Body of pancreas (tissue), 4 donors: ENCODE data around the gene DNAJC25.

Source experiments
- CTCF ChIP-seq, 7 experiments: fragments of 450-650 bp in 4 of 7; fragments of 200-600 bp in 3 of 7; sonication (generic) in 3 of 7; IDR thresholded peaks; one replicate each; pipeline ENCODE4 v1.5.1; 2016 to 2019; ENCODE audit warnings: antibody characterized with exemption in 7 of 7
- POLR2A ChIP-seq, 3 donors: fragments of 450-650 bp; IDR thresholded peaks; one replicate each; pipeline ENCODE4 v1.6.1; 2016; ENCODE audit warnings: antibody characterized with exemption in 3 of 3, mild to moderate bottlenecking in 2 of 3

GRCh38 chr9:111663301-111663823 lies 32.2 kb downstream of the DNAJC25 start:
- TF ChIP-seq CTCF (IDR thresholded peaks at IDR 0.05) (no peak), POLR2A (IDR thresholded peaks at IDR 0.05) (no peak)
